Measurements from ENCODE around the gene RRN3.

- TF ChIP-seq CTCF (IDR thresholded peaks at IDR 0.05) (peak in 3 of 4 donors; percentile 25 to 38 (median 31)), POLR2A (IDR thresholded peaks at IDR 0.05) (no peak)
Observed at GRCh38 chr16:15041271-15042004, 52.6 kb downstream of the RRN3 start.
